ENCODE measurements around the gene TUBE1.
A peak's percentile ranks its signal among the peaks of the same experiment; 100 is the strongest.
"Not testable (repeated sequence)": the region's sequence is repeated elsewhere in the genome, so short reads cannot be mapped to it uniquely, and the experiment has no call there.

Gene TUBE1

GRCh38 chr6:112050429-112050828 lies 36.9 kb downstream of the TUBE1 start:
- H3K4me2 ChIP-seq (ENCODE audit: insufficient read depth, low read length): no peak overlapping the region
- TF ChIP-seq EZH2 (IDR thresholded peaks at IDR 0.05; ENCODE audit: borderline replicate concordance, low read depth, low read length, severe bottlenecking) (no peak), CTCF (IDR thresholded peaks at IDR 0.05; ENCODE audit: borderline replicate concordance, extremely low read depth, low read length, poor library complexity, severe bottlenecking) (no peak)
- H3K9ac ChIP-seq (ENCODE audit: low read depth, low read length): no peak overlapping the region
- no peak overlapping the region for H3K4me3 ChIP-seq (ENCODE audit: low read depth in 1 of 2, low read length in 2 of 2)
- no peaks in the 10 kb centered on the region for H3K9me3 ChIP-seq (ENCODE audit: insufficient read depth, low read length, severe bottlenecking)
- H4K20me1 ChIP-seq (ENCODE audit: insufficient read depth, low read length): no peaks in the 10 kb centered on the region
- H3K4me1 ChIP-seq (ENCODE audit: insufficient read depth, low read length): no peaks in the 10 kb centered on the region
- H3K27me3 ChIP-seq (ENCODE audit: insufficient read depth, low read length, poor library complexity): no peaks in the 10 kb centered on the region
- no peak overlapping the region for H3K27ac ChIP-seq (ENCODE audit: low read length)
- DNase-seq (no peak), ATAC-seq (ENCODE audit: insufficient read depth, low read depth) (no peak)
- H3K79me2 ChIP-seq (ENCODE audit: insufficient read depth, low read length): no peaks in the 10 kb centered on the region
- peak overlapping the region; percentile 13; the same call in 1 of the 2 replicates for H2AFZ ChIP-seq (ENCODE audit: low read depth, low read length)
- no peaks in the 10 kb centered on the region for H3K36me3 ChIP-seq (ENCODE audit: insufficient read depth, low read length)

GRCh38 chr6:112049996-112050395 lies 37.3 kb downstream of the TUBE1 start:
- no peak overlapping the region for H3K27ac ChIP-seq (ENCODE audit: low read length)
- no peak for DNase-seq

GRCh38 chr6:112049026-112049799 lies 38.1 kb downstream of the TUBE1 start:
- Histone ChIP-seq H4K20me1 (ENCODE audit: insufficient read depth, low read length) (no peaks in the 10 kb centered on the region), H3K27me3 (ENCODE audit: insufficient read depth, low read length, poor library complexity) (no peaks in the 10 kb centered on the region), H3K9ac (ENCODE audit: low read depth, low read length) (no peak overlapping the region), H3K9me3 (ENCODE audit: insufficient read depth, low read length, severe bottlenecking) (no peaks in the 10 kb centered on the region), H3K4me3 (ENCODE audit: low read depth in 1 of 2, low read length in 2 of 2) (no peak overlapping the region), H3K36me3 (ENCODE audit: insufficient read depth, low read length) (no peaks in the 10 kb centered on the region), H3K27ac (ENCODE audit: low read length) (no peak overlapping the region), H2AFZ (ENCODE audit: low read depth, low read length) (no peak overlapping the region), H3K4me1 (ENCODE audit: insufficient read depth, low read length) (no peaks in the 10 kb centered on the region), H3K4me2 (ENCODE audit: insufficient read depth, low read length) (no peak overlapping the region), H3K79me2 (ENCODE audit: insufficient read depth, low read length) (no peaks in the 10 kb centered on the region)
- no peak for TF ChIP-seq EZH2 (IDR thresholded peaks at IDR 0.05; ENCODE audit: borderline replicate concordance, low read depth, low read length, severe bottlenecking)
- DNase-seq: no peak
- no peak for ATAC-seq (ENCODE audit: insufficient read depth, low read depth)

More at GRCh38 chr6:112049996-112050395, 37.3 kb downstream of the TUBE1 start:
- TF ChIP-seq CTCF (IDR thresholded peaks at IDR 0.05; ENCODE audit: borderline replicate concordance, extremely low read depth, low read length, poor library complexity, severe bottlenecking) (no peak), EZH2 (IDR thresholded peaks at IDR 0.05; ENCODE audit: borderline replicate concordance, low read depth, low read length, severe bottlenecking) (no peak)
- no peaks in the 10 kb centered on the region for H3K9me3 ChIP-seq (ENCODE audit: insufficient read depth, low read length, severe bottlenecking)
- H3K27me3 ChIP-seq (ENCODE audit: insufficient read depth, low read length, poor library complexity): no peaks in the 10 kb centered on the region
- H3K36me3 ChIP-seq (ENCODE audit: insufficient read depth, low read length): no peaks in the 10 kb centered on the region
- no peaks in the 10 kb centered on the region for H3K4me1 ChIP-seq (ENCODE audit: insufficient read depth, low read length)
- H2AFZ ChIP-seq (ENCODE audit: low read depth, low read length): no peak overlapping the region; the same call in 1 of the 2 replicates
- no peaks in the 10 kb centered on the region for H4K20me1 ChIP-seq (ENCODE audit: insufficient read depth, low read length)
- H3K4me3 ChIP-seq (ENCODE audit: low read depth in 1 of 2, low read length in 2 of 2): no peak overlapping the region
- H3K4me2 ChIP-seq (ENCODE audit: insufficient read depth, low read length): no peak overlapping the region
- ATAC-seq (ENCODE audit: insufficient read depth, low read depth): no peak
- H3K9ac ChIP-seq (ENCODE audit: low read depth, low read length): no peak overlapping the region
- no peaks in the 10 kb centered on the region for H3K79me2 ChIP-seq (ENCODE audit: insufficient read depth, low read length)

DNA sequence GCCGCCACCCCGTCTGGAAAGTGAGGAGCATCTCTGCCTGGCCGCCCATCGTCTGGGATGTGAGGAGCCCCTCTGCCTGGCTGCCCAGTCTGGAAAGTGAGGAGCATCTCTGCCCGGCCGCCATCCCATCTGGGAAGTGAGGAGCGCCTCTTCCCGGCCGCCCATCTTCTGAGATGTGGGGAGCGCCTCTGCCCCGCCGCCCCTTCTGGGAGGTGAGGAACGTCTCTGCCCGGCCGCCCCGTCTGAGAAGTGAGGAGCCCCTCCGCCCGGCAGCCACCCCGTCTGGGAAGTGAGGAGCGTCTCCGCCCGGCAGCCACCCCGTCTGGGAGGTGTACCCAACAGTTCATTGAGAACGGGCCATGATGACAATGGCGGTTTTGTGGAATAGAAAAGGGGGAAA lies 39.8 kb downstream of the TUBE1 start:
- not testable (repeated sequence) for DNase-seq; H3K27ac ChIP-seq (ENCODE audit: low read length); H3K4me3 ChIP-seq (ENCODE audit: low read depth in 1 of 2, low read length in 2 of 2); H2AFZ ChIP-seq (ENCODE audit: low read depth, low read length); ATAC-seq (ENCODE audit: insufficient read depth, low read depth); H3K9me3 ChIP-seq (ENCODE audit: insufficient read depth, low read length, severe bottlenecking); H3K4me1 ChIP-seq (ENCODE audit: insufficient read depth, low read length); H3K27me3 ChIP-seq (ENCODE audit: insufficient read depth, low read length, poor library complexity); H4K20me1 ChIP-seq (ENCODE audit: insufficient read depth, low read length); H3K79me2 ChIP-seq (ENCODE audit: insufficient read depth, low read length); H3K36me3 ChIP-seq (ENCODE audit: insufficient read depth, low read length); H3K9ac ChIP-seq (ENCODE audit: low read depth, low read length); H3K4me2 ChIP-seq (ENCODE audit: insufficient read depth, low read length)
